ENCODE results near the gene XYLB. TPM values are rescaled to one million over a fixed set of nuclear protein-coding genes. Genes with fewer than 3 reads are reported as not detected.

XYLB gene
- total RNA-seq, 1 experiment from 2014 or later: 3.3 TPM

DNA sequence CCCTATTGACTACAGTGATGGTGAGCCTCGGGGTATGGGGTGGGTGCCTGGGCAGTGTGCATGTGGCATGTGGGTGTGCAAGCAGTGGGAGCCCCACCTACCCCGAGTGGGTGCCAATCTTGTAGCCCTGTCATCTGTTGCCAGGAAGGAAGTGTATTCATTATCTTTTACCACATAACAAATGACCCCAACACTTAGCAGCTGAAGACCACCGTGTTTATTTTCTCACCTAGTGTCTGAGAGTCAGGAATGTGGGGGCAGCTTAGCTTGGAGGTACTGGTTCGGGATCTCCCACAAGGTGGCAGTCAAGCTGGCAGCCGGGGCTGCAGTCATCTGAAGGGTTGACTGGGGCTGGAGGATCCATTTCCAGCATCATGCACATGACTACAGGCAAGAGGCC is 21.7 kb downstream of the XYLB start:
- ChIA-PET POLR2A (no interaction called here), CTCF (interaction anchor here (1.7 kb wide), 1 partner anchor 21 kb away, joined by 5 read pairs; the partner anchor contains the start of gene XYLB)
- Mint-ChIP-seq H3K9me3 (peaks cover 11% of the 10 kb centered on the region), H3K27me3 (ENCODE audit: low read depth) (no peaks in the 10 kb centered on the region), H3K27ac (no peak overlapping the region), H3K4me1 (no peaks in the 10 kb centered on the region), H3K36me3 (peaks cover 33% of the 10 kb centered on the region), H3K4me3 (no peak overlapping the region)
- DNase-seq (ENCODE audit: low spot score) (no peak), ATAC-seq (no peak)
- TF ChIP-seq, protein P1, sequence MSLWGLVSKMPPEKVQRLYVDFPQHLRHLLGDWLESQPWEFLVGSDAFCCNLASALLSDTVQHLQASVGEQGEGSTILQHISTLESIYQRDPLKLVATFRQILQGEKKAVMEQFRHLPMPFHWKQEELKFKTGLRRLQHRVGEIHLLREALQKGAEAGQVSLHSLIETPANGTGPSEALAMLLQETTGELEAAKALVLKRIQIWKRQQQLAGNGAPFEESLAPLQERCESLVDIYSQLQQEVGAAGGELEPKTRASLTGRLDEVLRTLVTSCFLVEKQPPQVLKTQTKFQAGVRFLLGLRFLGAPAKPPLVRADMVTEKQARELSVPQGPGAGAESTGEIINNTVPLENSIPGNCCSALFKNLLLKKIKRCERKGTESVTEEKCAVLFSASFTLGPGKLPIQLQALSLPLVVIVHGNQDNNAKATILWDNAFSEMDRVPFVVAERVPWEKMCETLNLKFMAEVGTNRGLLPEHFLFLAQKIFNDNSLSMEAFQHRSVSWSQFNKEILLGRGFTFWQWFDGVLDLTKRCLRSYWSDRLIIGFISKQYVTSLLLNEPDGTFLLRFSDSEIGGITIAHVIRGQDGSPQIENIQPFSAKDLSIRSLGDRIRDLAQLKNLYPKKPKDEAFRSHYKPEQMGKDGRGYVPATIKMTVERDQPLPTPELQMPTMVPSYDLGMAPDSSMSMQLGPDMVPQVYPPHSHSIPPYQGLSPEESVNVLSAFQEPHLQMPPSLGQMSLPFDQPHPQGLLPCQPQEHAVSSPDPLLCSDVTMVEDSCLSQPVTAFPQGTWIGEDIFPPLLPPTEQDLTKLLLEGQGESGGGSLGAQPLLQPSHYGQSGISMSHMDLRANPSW (CRISPR knock-in tag; conservative IDR thresholded peaks at IDR 0.05; ENCODE audit: low read depth): no peak
- TF ChIP-seq MYBL2 (CRISPR knock-in tag; IDR thresholded peaks at IDR 0.05) (no peak), TEAD1 (CRISPR knock-in tag; IDR thresholded peaks at IDR 0.05) (no peak), ZNF219 (CRISPR knock-in tag; IDR thresholded peaks at IDR 0.05; ENCODE audit: borderline replicate concordance) (no peak), FOXP1 (CRISPR knock-in tag; IDR thresholded peaks at IDR 0.05; ENCODE audit: borderline replicate concordance) (no peak), SP1 (CRISPR knock-in tag; conservative IDR thresholded peaks at IDR 0.05) (no peak)
- TF ChIP-seq, protein P2, sequence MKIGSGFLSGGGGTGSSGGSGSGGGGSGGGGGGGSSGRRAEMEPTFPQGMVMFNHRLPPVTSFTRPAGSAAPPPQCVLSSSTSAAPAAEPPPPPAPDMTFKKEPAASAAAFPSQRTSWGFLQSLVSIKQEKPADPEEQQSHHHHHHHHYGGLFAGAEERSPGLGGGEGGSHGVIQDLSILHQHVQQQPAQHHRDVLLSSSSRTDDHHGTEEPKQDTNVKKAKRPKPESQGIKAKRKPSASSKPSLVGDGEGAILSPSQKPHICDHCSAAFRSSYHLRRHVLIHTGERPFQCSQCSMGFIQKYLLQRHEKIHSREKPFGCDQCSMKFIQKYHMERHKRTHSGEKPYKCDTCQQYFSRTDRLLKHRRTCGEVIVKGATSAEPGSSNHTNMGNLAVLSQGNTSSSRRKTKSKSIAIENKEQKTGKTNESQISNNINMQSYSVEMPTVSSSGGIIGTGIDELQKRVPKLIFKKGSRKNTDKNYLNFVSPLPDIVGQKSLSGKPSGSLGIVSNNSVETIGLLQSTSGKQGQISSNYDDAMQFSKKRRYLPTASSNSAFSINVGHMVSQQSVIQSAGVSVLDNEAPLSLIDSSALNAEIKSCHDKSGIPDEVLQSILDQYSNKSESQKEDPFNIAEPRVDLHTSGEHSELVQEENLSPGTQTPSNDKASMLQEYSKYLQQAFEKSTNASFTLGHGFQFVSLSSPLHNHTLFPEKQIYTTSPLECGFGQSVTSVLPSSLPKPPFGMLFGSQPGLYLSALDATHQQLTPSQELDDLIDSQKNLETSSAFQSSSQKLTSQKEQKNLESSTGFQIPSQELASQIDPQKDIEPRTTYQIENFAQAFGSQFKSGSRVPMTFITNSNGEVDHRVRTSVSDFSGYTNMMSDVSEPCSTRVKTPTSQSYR (CRISPR knock-in tag; IDR thresholded peaks at IDR 0.05): no peak
- TF ChIP-seq, protein P3, sequence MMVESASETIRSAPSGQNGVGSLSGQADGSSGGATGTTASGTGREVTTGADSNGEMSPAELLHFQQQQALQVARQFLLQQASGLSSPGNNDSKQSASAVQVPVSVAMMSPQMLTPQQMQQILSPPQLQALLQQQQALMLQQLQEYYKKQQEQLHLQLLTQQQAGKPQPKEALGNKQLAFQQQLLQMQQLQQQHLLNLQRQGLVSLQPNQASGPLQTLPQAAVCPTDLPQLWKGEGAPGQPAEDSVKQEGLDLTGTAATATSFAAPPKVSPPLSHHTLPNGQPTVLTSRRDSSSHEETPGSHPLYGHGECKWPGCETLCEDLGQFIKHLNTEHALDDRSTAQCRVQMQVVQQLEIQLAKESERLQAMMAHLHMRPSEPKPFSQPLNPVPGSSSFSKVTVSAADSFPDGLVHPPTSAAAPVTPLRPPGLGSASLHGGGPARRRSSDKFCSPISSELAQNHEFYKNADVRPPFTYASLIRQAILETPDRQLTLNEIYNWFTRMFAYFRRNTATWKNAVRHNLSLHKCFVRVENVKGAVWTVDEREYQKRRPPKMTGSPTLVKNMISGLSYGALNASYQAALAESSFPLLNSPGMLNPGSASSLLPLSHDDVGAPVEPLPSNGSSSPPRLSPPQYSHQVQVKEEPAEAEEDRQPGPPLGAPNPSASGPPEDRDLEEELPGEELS (CRISPR knock-in tag; IDR thresholded peaks at IDR 0.05): no peak

DNA sequence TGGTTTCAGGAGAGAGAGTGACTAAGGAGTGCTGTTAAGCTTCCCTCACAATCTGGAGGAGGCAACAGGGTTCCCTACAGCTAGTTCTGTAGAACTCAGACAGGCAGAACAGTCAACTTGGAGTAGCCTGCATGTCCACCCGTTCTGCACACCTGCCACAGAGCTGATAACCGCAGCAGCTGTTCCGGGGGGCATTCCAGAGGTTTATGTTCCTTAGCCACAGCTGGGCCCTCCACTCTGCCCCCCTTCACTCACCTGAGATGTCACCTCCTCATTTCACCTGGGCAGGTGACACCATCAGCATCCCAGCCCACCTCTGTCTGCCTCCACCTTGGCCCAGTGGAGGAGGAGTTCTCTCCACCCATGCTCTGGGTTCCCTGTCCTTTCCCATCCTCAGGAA is 22.6 kb downstream of the XYLB start:
- ATAC-seq: no peak
- Mint-ChIP-seq H3K4me1 (no peaks in the 10 kb centered on the region), H3K9me3 (peaks cover 11% of the 10 kb centered on the region), H3K36me3 (peaks cover 36% of the 10 kb centered on the region), H3K4me3 (no peak overlapping the region), H3K27ac (no peak overlapping the region), H3K27me3 (ENCODE audit: low read depth) (no peaks in the 10 kb centered on the region)
- ChIA-PET CTCF (interaction anchor here (1.7 kb wide), 1 partner anchor 22 kb away, joined by 5 read pairs; the partner anchor contains the start of gene XYLB), POLR2A (no interaction called here)
- no peak for DNase-seq (ENCODE audit: low spot score)
- TF ChIP-seq TEAD1 (CRISPR knock-in tag; IDR thresholded peaks at IDR 0.05): no peak
- TF ChIP-seq ELF4 (CRISPR knock-in tag; IDR thresholded peaks at IDR 0.05; ENCODE audit: low read depth): no peak
- TF ChIP-seq EMX1 (CRISPR knock-in tag; IDR thresholded peaks at IDR 0.05): no peak
- TF ChIP-seq, protein P4, sequence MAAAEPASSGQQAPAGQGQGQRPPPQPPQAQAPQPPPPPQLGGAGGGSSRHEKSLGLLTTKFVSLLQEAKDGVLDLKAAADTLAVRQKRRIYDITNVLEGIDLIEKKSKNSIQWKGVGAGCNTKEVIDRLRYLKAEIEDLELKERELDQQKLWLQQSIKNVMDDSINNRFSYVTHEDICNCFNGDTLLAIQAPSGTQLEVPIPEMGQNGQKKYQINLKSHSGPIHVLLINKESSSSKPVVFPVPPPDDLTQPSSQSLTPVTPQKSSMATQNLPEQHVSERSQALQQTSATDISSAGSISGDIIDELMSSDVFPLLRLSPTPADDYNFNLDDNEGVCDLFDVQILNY (CRISPR knock-in tag; IDR thresholded peaks at IDR 0.05): no peak
- no peak for TF ChIP-seq SMAD3 (CRISPR knock-in tag; IDR thresholded peaks at IDR 0.05; ENCODE audit: borderline replicate concordance)
- TF ChIP-seq, protein P5, sequence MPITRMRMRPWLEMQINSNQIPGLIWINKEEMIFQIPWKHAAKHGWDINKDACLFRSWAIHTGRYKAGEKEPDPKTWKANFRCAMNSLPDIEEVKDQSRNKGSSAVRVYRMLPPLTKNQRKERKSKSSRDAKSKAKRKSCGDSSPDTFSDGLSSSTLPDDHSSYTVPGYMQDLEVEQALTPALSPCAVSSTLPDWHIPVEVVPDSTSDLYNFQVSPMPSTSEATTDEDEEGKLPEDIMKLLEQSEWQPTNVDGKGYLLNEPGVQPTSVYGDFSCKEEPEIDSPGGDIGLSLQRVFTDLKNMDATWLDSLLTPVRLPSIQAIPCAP (CRISPR knock-in tag; IDR thresholded peaks at IDR 0.05): no peak
- TF ChIP-seq, protein P3 (CRISPR knock-in tag; IDR thresholded peaks at IDR 0.05): no peak
- TF ChIP-seq SP1 (CRISPR knock-in tag; conservative IDR thresholded peaks at IDR 0.05): no peak
- TF ChIP-seq, protein P6, sequence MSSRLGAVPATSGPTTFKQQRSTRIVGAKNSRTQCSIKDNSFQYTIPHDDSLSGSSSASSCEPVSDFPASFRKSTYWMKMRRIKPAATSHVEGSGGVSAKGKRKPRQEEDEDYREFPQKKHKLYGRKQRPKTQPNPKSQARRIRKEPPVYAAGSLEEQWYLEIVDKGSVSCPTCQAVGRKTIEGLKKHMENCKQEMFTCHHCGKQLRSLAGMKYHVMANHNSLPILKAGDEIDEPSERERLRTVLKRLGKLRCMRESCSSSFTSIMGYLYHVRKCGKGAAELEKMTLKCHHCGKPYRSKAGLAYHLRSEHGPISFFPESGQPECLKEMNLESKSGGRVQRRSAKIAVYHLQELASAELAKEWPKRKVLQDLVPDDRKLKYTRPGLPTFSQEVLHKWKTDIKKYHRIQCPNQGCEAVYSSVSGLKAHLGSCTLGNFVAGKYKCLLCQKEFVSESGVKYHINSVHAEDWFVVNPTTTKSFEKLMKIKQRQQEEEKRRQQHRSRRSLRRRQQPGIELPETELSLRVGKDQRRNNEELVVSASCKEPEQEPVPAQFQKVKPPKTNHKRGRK (CRISPR knock-in tag; IDR thresholded peaks at IDR 0.05; ENCODE audit: borderline replicate concordance): no peak
- no peak for TF ChIP-seq FOXJ3 (CRISPR knock-in tag; IDR thresholded peaks at IDR 0.05; ENCODE audit: borderline replicate concordance)
- TF ChIP-seq ZNF138 (CRISPR knock-in tag; conservative IDR thresholded peaks at IDR 0.05): no peak
- TF ChIP-seq, protein P7, sequence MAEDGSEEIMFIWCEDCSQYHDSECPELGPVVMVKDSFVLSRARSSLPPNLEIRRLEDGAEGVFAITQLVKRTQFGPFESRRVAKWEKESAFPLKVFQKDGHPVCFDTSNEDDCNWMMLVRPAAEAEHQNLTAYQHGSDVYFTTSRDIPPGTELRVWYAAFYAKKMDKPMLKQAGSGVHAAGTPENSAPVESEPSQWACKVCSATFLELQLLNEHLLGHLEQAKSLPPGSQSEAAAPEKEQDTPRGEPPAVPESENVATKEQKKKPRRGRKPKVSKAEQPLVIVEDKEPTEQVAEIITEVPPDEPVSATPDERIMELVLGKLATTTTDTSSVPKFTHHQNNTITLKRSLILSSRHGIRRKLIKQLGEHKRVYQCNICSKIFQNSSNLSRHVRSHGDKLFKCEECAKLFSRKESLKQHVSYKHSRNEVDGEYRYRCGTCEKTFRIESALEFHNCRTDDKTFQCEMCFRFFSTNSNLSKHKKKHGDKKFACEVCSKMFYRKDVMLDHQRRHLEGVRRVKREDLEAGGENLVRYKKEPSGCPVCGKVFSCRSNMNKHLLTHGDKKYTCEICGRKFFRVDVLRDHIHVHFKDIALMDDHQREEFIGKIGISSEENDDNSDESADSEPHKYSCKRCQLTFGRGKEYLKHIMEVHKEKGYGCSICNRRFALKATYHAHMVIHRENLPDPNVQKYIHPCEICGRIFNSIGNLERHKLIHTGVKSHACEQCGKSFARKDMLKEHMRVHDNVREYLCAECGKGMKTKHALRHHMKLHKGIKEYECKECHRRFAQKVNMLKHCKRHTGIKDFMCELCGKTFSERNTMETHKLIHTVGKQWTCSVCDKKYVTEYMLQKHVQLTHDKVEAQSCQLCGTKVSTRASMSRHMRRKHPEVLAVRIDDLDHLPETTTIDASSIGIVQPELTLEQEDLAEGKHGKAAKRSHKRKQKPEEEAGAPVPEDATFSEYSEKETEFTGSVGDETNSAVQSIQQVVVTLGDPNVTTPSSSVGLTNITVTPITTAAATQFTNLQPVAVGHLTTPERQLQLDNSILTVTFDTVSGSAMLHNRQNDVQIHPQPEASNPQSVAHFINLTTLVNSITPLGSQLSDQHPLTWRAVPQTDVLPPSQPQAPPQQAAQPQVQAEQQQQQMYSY (CRISPR knock-in tag; IDR thresholded peaks at IDR 0.05): no peak
